Kidney (tissue), 14 donors: ENCODE measurements around the gene HAND2. TPM values are rescaled to one million over a fixed set of nuclear protein-coding genes. Genes with fewer than 3 reads are reported as not detected.

Source experiments
- DNase-seq, 5 donors: peaks; one replicate each; pipeline ENCODE4 v3.0.0-alpha.2; 2013 to 2020
- FAIRE-seq: peaks from 2 replicates; lab custom pipeline; 2012; peaks lifted over from hg19 to GRCh38; lab: Jason Lieb, UNC
- H3K27ac ChIP-seq, 2 donors: one replicate each; pipeline ENCODE4 v1.7.0; 2013; ENCODE audit warnings: low read depth in 2 of 2, low read length in 2 of 2, inconsistent platforms in 1 of 2
- H3K27me3 ChIP-seq: one replicate; pipeline ENCODE4 v1.7.1; 2013; ENCODE audit warnings: low read length, inconsistent platforms; ENCODE audit not compliant: control insufficient read depth, insufficient read depth
- H3K36me3 ChIP-seq, 3 donors: one replicate each; pipeline versions ENCODE4 v1.7.0 to v1.7.1; 2013; ENCODE audit warnings: low read length in 3 of 3, control low read depth in 1 of 3, inconsistent platforms in 1 of 3; ENCODE audit not compliant: insufficient read depth in 3 of 3, control insufficient read depth in 2 of 3
- H3K4me1 ChIP-seq, 3 donors: one replicate each; pipeline versions ENCODE4 v1.7.0 to v1.7.1; 2013; ENCODE audit warnings: low read length in 3 of 3, inconsistent platforms in 1 of 3, low read depth in 1 of 3; ENCODE audit not compliant: control insufficient read depth in 2 of 3, insufficient read depth in 2 of 3
- H3K4me3 ChIP-seq, 3 donors: one replicate each; pipeline versions ENCODE4 v1.7.0 to v1.8.1; 2013; ENCODE audit warnings: low read length in 3 of 3, control low read depth in 1 of 3, inconsistent platforms in 1 of 3
- H3K9ac ChIP-seq, 3 donors: one replicate each; pipeline versions ENCODE4 v1.7.0 to v1.7.1; 2013; ENCODE audit warnings: low read length in 3 of 3, control low read depth in 1 of 3, inconsistent platforms in 1 of 3
- H3K9me3 ChIP-seq, 3 donors: one replicate each; pipeline versions ENCODE4 v1.7.0 to v1.7.1; 2013; ENCODE audit warnings: low read length in 3 of 3, control low read depth in 1 of 3, inconsistent platforms in 1 of 3; ENCODE audit not compliant: control insufficient read depth in 2 of 3, insufficient read depth in 1 of 3
- CTCF ChIP-seq: IDR thresholded peaks from 3 replicates; pipeline ENCODE4 v1.5.1; 2012; ENCODE audit warnings: mild to moderate bottlenecking, moderate library complexity, borderline replicate concordance; ENCODE audit not compliant: insufficient read depth; ENCODE audit errors: extremely low read depth
- intact Hi-C: fragments of 100-400 bp; cut with DNase I; formaldehyde crosslinking; loops from one replicate; pipeline ENCODE4 v1.11.1; 2022
- polyA plus RNA-seq: library from polyadenylated mRNA; stranded (reverse); fragments of 350-450 nt; fragmentation: Illumina TruSeq; extraction: RNeasy Lipid Tissue Mini Kit (QIAGEN cat#74804); gene quantifications from one replicate; pipeline ENCODE4 v1.2.3, GENCODE V29; 2014; ENCODE audit warnings: low read depth, low replicate concordance; ENCODE audit not compliant: insufficient read depth
- total RNA-seq: library from RNA; stranded (reverse); fragmentation: NEBNext Ultra II Directional; extraction: Animal tissue kit (Norgen Biotek cat#: 25700); gene quantifications from one replicate; pipeline ENCODE4 v1.2.1, GENCODE V29; 2021
- donor health status: control.
- donor health status: control.
- donor health status: control.
- donor health status: control.
- donor health status: control.
- donor health status: DM: yes; HTN: yes; CAD: no.
- donor health status: Normal renal cell carcinoma (clear cell type).

Gene HAND2
- total and polyA plus RNA-seq, 2 donors from 2014 or later: 0.31 TPM; not detected in 1

GRCh38 chr4:173485164-173485563 lies 44.9 kb downstream of the HAND2 start:
- FAIRE-seq: no peak

GRCh38 chr4:173482330-173482931 lies 47.6 kb downstream of the HAND2 start:
- intact Hi-C loops: no loop called here
- DNase-seq: no peak
- Histone ChIP-seq H3K9me3 (no peaks in the 10 kb centered on the region), H3K4me1 (no peaks in the 10 kb centered on the region), H3K27me3 (no peaks in the 10 kb centered on the region), H3K9ac (no peak overlapping the region), H3K36me3 (no peaks in the 10 kb centered on the region), H3K4me3 (no peak overlapping the region), H3K27ac (no peak overlapping the region)
- TF ChIP-seq CTCF: no peak
- no peak for FAIRE-seq

More at GRCh38 chr4:173485164-173485563, 44.9 kb downstream of the HAND2 start:
- no peak overlapping the region for H3K9ac ChIP-seq
- no peak for DNase-seq
- H3K4me3 ChIP-seq: no peak overlapping the region
- no peaks in the 10 kb centered on the region for H3K27me3 ChIP-seq
- no peak overlapping the region for H3K27ac ChIP-seq
- no peak for TF ChIP-seq CTCF
- H3K4me1 ChIP-seq: no peaks in the 10 kb centered on the region
- H3K36me3 ChIP-seq: no peaks in the 10 kb centered on the region
- no peaks in the 10 kb centered on the region for H3K9me3 ChIP-seq
- intact Hi-C loops: no loop called here

GRCh38 chr4:173478913-173479283 lies 51.1 kb downstream of the HAND2 start:
- DNase-seq (no peak), FAIRE-seq (no peak)
- intact Hi-C loops: no loop called here
- H3K27ac ChIP-seq: no peak overlapping the region
- H3K4me1 ChIP-seq: no peaks in the 10 kb centered on the region
- no peak overlapping the region for H3K4me3 ChIP-seq
- no peaks in the 10 kb centered on the region for H3K9me3 ChIP-seq
- H3K27me3 ChIP-seq: no peaks in the 10 kb centered on the region
- no peaks in the 10 kb centered on the region for H3K36me3 ChIP-seq
- TF ChIP-seq CTCF: no peak
- H3K9ac ChIP-seq: no peak overlapping the region
